Mammary epithelial cell (primary cell): Measurements from ENCODE around the gene DENND5A.

Experiments
- EZH2 ChIP-seq: IDR thresholded peaks from 2 replicates; pipeline ENCODE4 v1.6.1; 2012; ENCODE audit warnings: low read length, inconsistent platforms, borderline replicate concordance
- TF ChIP-seq, protein P1 (sequence below), 2 donors: IDR thresholded peaks in 1 of 2; conservative IDR thresholded peaks in 1 of 2; 2 replicates each; pipeline ENCODE4 v1.5.1; 2011 to 2012; ENCODE audit warnings: inconsistent platforms in 2 of 2, low read length in 2 of 2, mild to moderate bottlenecking in 2 of 2, control low read depth in 1 of 2, low read depth in 1 of 2; ENCODE audit not compliant: insufficient read depth in 1 of 2; ENCODE audit errors: extremely low read depth in 1 of 2

DNA sequence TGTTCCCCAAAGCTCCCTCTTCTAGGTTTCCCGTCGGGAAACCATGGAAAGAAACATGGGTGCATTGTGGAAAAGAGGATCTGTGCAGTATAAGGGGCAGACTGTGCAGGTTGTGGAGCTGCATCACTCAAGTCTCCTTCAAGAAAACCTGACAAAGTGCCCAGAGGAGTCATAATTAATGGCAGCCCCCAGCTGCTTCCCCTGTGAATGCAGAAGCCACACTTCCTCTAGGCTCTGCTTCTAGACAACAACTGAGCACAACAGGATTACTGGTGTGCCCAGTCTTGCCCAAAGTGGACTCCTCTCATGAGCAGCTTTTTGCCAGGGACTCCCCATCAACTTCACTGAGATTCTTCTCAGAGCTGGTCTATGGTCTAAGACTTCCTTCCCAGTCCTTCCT, 131.2 kb downstream of the DENND5A start:
- TF ChIP-seq EZH2, result no peak
- TF ChIP-seq, protein P1, sequence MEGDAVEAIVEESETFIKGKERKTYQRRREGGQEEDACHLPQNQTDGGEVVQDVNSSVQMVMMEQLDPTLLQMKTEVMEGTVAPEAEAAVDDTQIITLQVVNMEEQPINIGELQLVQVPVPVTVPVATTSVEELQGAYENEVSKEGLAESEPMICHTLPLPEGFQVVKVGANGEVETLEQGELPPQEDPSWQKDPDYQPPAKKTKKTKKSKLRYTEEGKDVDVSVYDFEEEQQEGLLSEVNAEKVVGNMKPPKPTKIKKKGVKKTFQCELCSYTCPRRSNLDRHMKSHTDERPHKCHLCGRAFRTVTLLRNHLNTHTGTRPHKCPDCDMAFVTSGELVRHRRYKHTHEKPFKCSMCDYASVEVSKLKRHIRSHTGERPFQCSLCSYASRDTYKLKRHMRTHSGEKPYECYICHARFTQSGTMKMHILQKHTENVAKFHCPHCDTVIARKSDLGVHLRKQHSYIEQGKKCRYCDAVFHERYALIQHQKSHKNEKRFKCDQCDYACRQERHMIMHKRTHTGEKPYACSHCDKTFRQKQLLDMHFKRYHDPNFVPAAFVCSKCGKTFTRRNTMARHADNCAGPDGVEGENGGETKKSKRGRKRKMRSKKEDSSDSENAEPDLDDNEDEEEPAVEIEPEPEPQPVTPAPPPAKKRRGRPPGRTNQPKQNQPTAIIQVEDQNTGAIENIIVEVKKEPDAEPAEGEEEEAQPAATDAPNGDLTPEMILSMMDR (conservative IDR thresholded peaks at IDR 0.05 in 1 of 2, IDR thresholded peaks at IDR 0.05 in 1 of 2; ENCODE audit: extremely low read depth in 1 of 2, insufficient read depth in 1 of 2, low read depth in 1 of 2, low read length in 2 of 2), result no peak
